Measurements from ENCODE around the gene ZCCHC2.

DNA sequence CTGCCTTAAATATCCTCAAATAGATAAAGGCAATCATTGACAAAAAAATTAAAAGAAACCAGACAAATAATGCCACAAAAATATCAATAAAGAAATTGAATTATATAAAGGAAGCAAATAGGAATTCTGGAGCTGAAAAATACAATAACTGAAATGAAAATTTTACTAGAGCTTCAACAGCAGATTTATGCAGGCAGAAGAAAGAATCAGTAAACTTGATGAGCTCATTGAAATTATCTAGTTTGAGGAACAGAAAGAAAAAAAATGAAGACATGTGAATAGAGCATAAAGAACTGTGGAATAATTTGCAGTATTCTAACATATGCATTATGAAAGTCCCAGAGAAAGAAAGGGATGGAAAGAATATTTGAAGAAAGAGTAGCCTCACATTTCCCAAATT lies 41.9 kb upstream of the ZCCHC2 start:
- no peak for TF ChIP-seq EZH2 (IDR thresholded peaks at IDR 0.05; ENCODE audit: borderline replicate concordance, low read depth, low read length, severe bottlenecking)
- TF ChIP-seq, protein P1, sequence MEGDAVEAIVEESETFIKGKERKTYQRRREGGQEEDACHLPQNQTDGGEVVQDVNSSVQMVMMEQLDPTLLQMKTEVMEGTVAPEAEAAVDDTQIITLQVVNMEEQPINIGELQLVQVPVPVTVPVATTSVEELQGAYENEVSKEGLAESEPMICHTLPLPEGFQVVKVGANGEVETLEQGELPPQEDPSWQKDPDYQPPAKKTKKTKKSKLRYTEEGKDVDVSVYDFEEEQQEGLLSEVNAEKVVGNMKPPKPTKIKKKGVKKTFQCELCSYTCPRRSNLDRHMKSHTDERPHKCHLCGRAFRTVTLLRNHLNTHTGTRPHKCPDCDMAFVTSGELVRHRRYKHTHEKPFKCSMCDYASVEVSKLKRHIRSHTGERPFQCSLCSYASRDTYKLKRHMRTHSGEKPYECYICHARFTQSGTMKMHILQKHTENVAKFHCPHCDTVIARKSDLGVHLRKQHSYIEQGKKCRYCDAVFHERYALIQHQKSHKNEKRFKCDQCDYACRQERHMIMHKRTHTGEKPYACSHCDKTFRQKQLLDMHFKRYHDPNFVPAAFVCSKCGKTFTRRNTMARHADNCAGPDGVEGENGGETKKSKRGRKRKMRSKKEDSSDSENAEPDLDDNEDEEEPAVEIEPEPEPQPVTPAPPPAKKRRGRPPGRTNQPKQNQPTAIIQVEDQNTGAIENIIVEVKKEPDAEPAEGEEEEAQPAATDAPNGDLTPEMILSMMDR (IDR thresholded peaks at IDR 0.05; ENCODE audit: extremely low read depth in 1 of 2, insufficient read depth in 1 of 2, low read depth in 1 of 2, low read length in 2 of 2), result no peak
- TF ChIP-seq MAX (IDR thresholded peaks at IDR 0.05; ENCODE audit: insufficient read depth, insufficient read length), result no peak
- no peak for TF ChIP-seq POLR2A (IDR thresholded peaks at IDR 0.05; ENCODE audit: low read depth, low read length)

Measured in endothelial cell of umbilical vein (primary cell).